Neural progenitor cell (in vitro differentiated cells): ENCODE measurements around the gene NFASC. TPM values are rescaled to one million over a fixed set of nuclear protein-coding genes. Genes with fewer than 3 reads are reported as not detected.

Source experiments
- DNase-seq: peaks from one replicate; pipeline ENCODE4 v3.0.0-alpha.2; 2016; ENCODE audit warnings: low spot score
- H2AFZ ChIP-seq: fragments of 200-600 bp; sonication (generic); replicated peaks from 2 replicates; pipeline ENCODE4 v1.6.1; 2016; ENCODE audit warnings: antibody characterized with exemption
- H3F3A ChIP-seq: fragments of 200-600 bp; sonication (generic); 2 replicates; pipeline ENCODE4 v1.6.1; 2016; ENCODE audit warnings: antibody characterized with exemption, low read depth
- H3K27ac ChIP-seq: fragments of 200-600 bp; sonication (generic); 2 replicates; pipeline ENCODE4 v1.5.1; 2016; ENCODE audit warnings: mild to moderate bottlenecking
- H3K27me3 ChIP-seq: fragments of 200-600 bp; sonication (generic); 2 replicates; pipeline ENCODE4 v1.6.1; 2016; ENCODE audit warnings: mild to moderate bottlenecking, moderate library complexity
- H3K36me3 ChIP-seq: fragments of 200-600 bp; sonication (generic); 2 replicates; pipeline ENCODE4 v1.5.1; 2016
- H3K4me1 ChIP-seq: fragments of 200-600 bp; sonication (generic); 2 replicates; pipeline ENCODE4 v1.6.1; 2016; ENCODE audit warnings: mixed run types
- H3K4me2 ChIP-seq: fragments of 200-600 bp; sonication (generic); 2 replicates; pipeline ENCODE4 v1.6.1; 2016
- H3K4me3 ChIP-seq: fragments of 200-600 bp; sonication (generic); 2 replicates; pipeline ENCODE4 v1.5.1; 2016
- H3K79me2 ChIP-seq: fragments of 200-600 bp; sonication (generic); 2 replicates; pipeline ENCODE4 v1.6.1; 2016; ENCODE audit warnings: low read depth
- H3K9ac ChIP-seq: fragments of 200-600 bp; sonication (generic); 2 replicates; pipeline ENCODE4 v1.6.1; 2016
- H3K9me3 ChIP-seq: fragments of 200-600 bp; sonication (generic); 2 replicates; pipeline ENCODE4 v1.5.1; 2016; ENCODE audit warnings: low read depth
- H4K20me1 ChIP-seq: fragments of 200-600 bp; sonication (generic); 2 replicates; pipeline ENCODE4 v1.6.1; 2016; ENCODE audit warnings: low read depth
- H3K27ac Mint-ChIP-seq: 3 replicates; pipeline ENCODE4 v1.8.0; 2021; ENCODE audit warnings: mixed read lengths
- H3K27me3 Mint-ChIP-seq: 2 replicates; pipeline ENCODE4 v1.8.0; 2022; ENCODE audit warnings: low read depth, mild to moderate bottlenecking, inconsistent platforms, moderate library complexity, mixed read lengths; ENCODE audit not compliant: insufficient read depth
- H3K36me3 Mint-ChIP-seq: 3 replicates; pipeline ENCODE4 v1.8.0; 2021; ENCODE audit warnings: mixed read lengths
- H3K4me1 Mint-ChIP-seq: 3 replicates; pipeline ENCODE4 v1.8.0; 2021; ENCODE audit warnings: mixed read lengths
- H3K4me3 Mint-ChIP-seq: 3 replicates; pipeline ENCODE4 v1.8.0; 2021; ENCODE audit warnings: mild to moderate bottlenecking, moderate library complexity, mixed read lengths
- H3K9me3 Mint-ChIP-seq: 3 replicates; pipeline ENCODE4 v1.8.0; 2020; ENCODE audit warnings: mixed read lengths
- CTCF ChIP-seq: fragments of 200-600 bp; sonication (generic); IDR thresholded peaks from 2 replicates; pipeline ENCODE4 v1.5.1; 2017; ENCODE audit warnings: antibody characterized with exemption, mild to moderate bottlenecking
- EZH2 ChIP-seq: fragments of 200-600 bp; sonication (generic); IDR thresholded peaks from 2 replicates; pipeline ENCODE4 v1.6.1; 2017; ENCODE audit warnings: antibody characterized with exemption, mild to moderate bottlenecking, moderate library complexity
- EZH2phosphoT487 ChIP-seq: fragments of 200-600 bp; sonication (generic); IDR thresholded peaks from 2 replicates; pipeline ENCODE4 v1.6.1; 2017; ENCODE audit warnings: antibody characterized with exemption
- total RNA-seq: library from RNA; depleted of rRNA; stranded (reverse); fragments of >200 nt; gene quantifications from 2 replicates; pipeline ENCODE4 v1.2.3, GENCODE V29; 2015; ENCODE audit warnings: low replicate concordance

Gene NFASC
- total RNA-seq, 1 donor from 2014 or later: 2.5 TPM

- Histone ChIP-seq H3F3A (peaks cover 30% of the 10 kb centered on the region), H3K4me3 (no peak overlapping the region), H2AFZ (no peak overlapping the region), H3K79me2 (no peaks in the 10 kb centered on the region), H3K36me3 (no peaks in the 10 kb centered on the region), H3K9ac (no peak overlapping the region), H3K4me1 (peaks cover 39% of the 10 kb centered on the region), H3K27ac (no peak overlapping the region), H3K4me2 (no peak overlapping the region), H3K27me3 (no peaks in the 10 kb centered on the region), H4K20me1 (no peaks in the 10 kb centered on the region), H3K9me3 (no peaks in the 10 kb centered on the region)
- TF ChIP-seq CTCF: no peak
- no peak for TF ChIP-seq EZH2
- no peak for TF ChIP-seq EZH2phosphoT487
- peaks cover 1% of the 10 kb centered on the region for H3K9me3 Mint-ChIP-seq
- no peaks in the 10 kb centered on the region for H3K36me3 Mint-ChIP-seq
- peak; percentile 24 for DNase-seq
- H3K4me3 Mint-ChIP-seq: peak overlapping the region; percentile 22
- H3K27ac Mint-ChIP-seq: peak overlapping the region; percentile 82
- peaks cover 51% of the 10 kb centered on the region for H3K4me1 Mint-ChIP-seq
- H3K27me3 Mint-ChIP-seq: peaks cover 16% of the 10 kb centered on the region
Observed at GRCh38 chr1:204923201-204923600, 52.5 kb downstream of the NFASC start.

GRCh38 chr1:204923626-204924012 lies 53.0 kb downstream of the NFASC start:
- no peaks in the 10 kb centered on the region for H3K79me2 ChIP-seq
- H3K36me3 ChIP-seq: no peaks in the 10 kb centered on the region
- H2AFZ ChIP-seq: no peak overlapping the region
- no peak for DNase-seq
- peaks cover 34% of the 10 kb centered on the region for H3F3A ChIP-seq
- H3K4me1 ChIP-seq: peaks cover 43% of the 10 kb centered on the region
- no peak overlapping the region for H3K27ac ChIP-seq
- Mint-ChIP-seq H3K27me3 (peaks cover 16% of the 10 kb centered on the region), H3K9me3 (no peaks in the 10 kb centered on the region), H3K4me1 (peaks cover 51% of the 10 kb centered on the region), H3K4me3 (peak overlapping the region; percentile 22), H3K36me3 (no peaks in the 10 kb centered on the region), H3K27ac (peak overlapping the region; percentile 82)
- no peaks in the 10 kb centered on the region for H4K20me1 ChIP-seq
- no peaks in the 10 kb centered on the region for H3K9me3 ChIP-seq
- no peak overlapping the region for H3K4me2 ChIP-seq
- TF ChIP-seq EZH2phosphoT487 (no peak), EZH2 (no peak), CTCF (no peak)
- no peak overlapping the region for H3K4me3 ChIP-seq
- no peaks in the 10 kb centered on the region for H3K27me3 ChIP-seq
- H3K9ac ChIP-seq: no peak overlapping the region

- Mint-ChIP-seq H3K36me3 (no peaks in the 10 kb centered on the region), H3K4me1 (peaks cover 51% of the 10 kb centered on the region), H3K9me3 (no peaks in the 10 kb centered on the region), H3K27ac (no peak overlapping the region), H3K27me3 (peaks cover 16% of the 10 kb centered on the region), H3K4me3 (no peak overlapping the region)
- Histone ChIP-seq H3K27ac (no peak overlapping the region), H3K4me3 (no peak overlapping the region), H4K20me1 (peaks cover 4% of the 10 kb centered on the region), H2AFZ (no peak overlapping the region), H3K9ac (no peak overlapping the region), H3K27me3 (no peaks in the 10 kb centered on the region), H3K4me2 (no peak overlapping the region), H3K36me3 (no peaks in the 10 kb centered on the region), H3K9me3 (no peaks in the 10 kb centered on the region), H3K79me2 (no peaks in the 10 kb centered on the region), H3K4me1 (peaks cover 49% of the 10 kb centered on the region), H3F3A (peaks cover 40% of the 10 kb centered on the region)
- no peak for TF ChIP-seq EZH2phosphoT487
- TF ChIP-seq EZH2: no peak
- no peak for TF ChIP-seq CTCF
- DNase-seq: peak; percentile 20
Observed at GRCh38 chr1:204924013-204924759, 53.5 kb downstream of the NFASC start.
